Activated naive CD4-positive, alpha-beta T cell treated with anti-CD3 and anti-CD28 coated beads for 36 hours (primary cell): ENCODE data around the gene ANKRD42. TPM values are rescaled to one million over a fixed set of nuclear protein-coding genes. Genes with fewer than 3 reads are reported as not detected.
"Not testable (repeated sequence)": the region's sequence is repeated elsewhere in the genome, so short reads cannot be mapped to it uniquely, and the experiment has no call there.

Experiments used
- CTCF ChIA-PET: fragments of 350-600 bp; sonication (Branson Sonifier 250); formaldehyde crosslinking; loops from one replicate; lab custom pipeline; 2021; ENCODE audit warnings: antibody characterized with exemption; lab: Charles Lee
- DNase-seq: peaks from one replicate; pipeline ENCODE4 v3.0.0-alpha.2; 2020
- H3K27ac Mint-ChIP-seq: one replicate; pipeline ENCODE4 v1.8.0; 2021; ENCODE audit warnings: mild to moderate bottlenecking, mixed read lengths
- H3K27me3 Mint-ChIP-seq: one replicate; pipeline ENCODE4 v1.8.0; 2021; ENCODE audit warnings: low read depth, mixed read lengths
- H3K36me3 Mint-ChIP-seq: one replicate; pipeline ENCODE4 v1.8.0; 2021; ENCODE audit warnings: low read depth, mixed read lengths
- H3K4me1 Mint-ChIP-seq: one replicate; pipeline ENCODE4 v1.8.0; 2021; ENCODE audit warnings: low read depth, mixed read lengths
- H3K4me3 Mint-ChIP-seq: one replicate; pipeline ENCODE4 v1.8.0; 2021; ENCODE audit warnings: mild to moderate bottlenecking, moderate library complexity, mixed read lengths
- H3K9me3 Mint-ChIP-seq: one replicate; pipeline ENCODE4 v1.8.0; 2021; ENCODE audit warnings: mixed read lengths
- intact Hi-C: fragments of 100-400 bp; cut with micrococcal nuclease; formaldehyde crosslinking; loops from one replicate; pipeline ENCODE4 v1.15.1; 2023
- total RNA-seq, 2 experiments: library from RNA; stranded (reverse); gene quantifications; one replicate each; pipeline ENCODE4 v1.2.3, GENCODE V29; 2021

Gene ANKRD42
- total RNA-seq, 2 experiments from 2014 or later, result 2.3 to 2.7 TPM

DNA sequence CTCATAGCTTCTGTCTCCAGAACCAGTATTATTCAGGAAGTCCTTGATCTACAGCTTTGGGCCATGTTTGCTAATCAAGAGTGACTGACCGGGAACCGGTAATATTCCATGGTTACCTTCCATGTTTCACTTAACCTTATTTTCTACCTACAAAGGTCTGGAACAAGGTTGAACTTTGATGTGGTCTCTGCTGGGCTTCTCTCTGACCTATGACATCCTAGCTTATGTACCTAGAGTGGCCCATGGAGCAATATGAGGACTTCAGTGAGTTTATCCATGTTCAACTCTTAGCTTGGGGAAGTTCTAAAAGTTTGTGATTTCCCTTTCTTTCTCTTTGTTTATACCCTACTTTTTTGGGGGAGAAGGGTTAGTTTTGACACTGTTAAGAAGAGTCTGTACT, 59.4 kb downstream of the ANKRD42 start:
- Mint-ChIP-seq H3K9me3 (no peaks in the 10 kb centered on the region), H3K36me3 (peaks cover 2% of the 10 kb centered on the region), H3K27ac (no peak overlapping the region), H3K4me3 (no peak overlapping the region), H3K4me1 (no peaks in the 10 kb centered on the region), H3K27me3 (no peaks in the 10 kb centered on the region)
- intact Hi-C loops, result loop anchor here (1.0 kb wide), 2 partner anchors 10 to 33 kb away; partner anchors contain the start of gene CCDC90B
- CTCF ChIA-PET, result interaction anchor here (0.5 to 1.5 kb wide), 2 partner anchors 15 to 385 kb away, joined by 3 to 7 read pairs; no protein-coding TSS in a partner anchor
- no peak for DNase-seq

DNA sequence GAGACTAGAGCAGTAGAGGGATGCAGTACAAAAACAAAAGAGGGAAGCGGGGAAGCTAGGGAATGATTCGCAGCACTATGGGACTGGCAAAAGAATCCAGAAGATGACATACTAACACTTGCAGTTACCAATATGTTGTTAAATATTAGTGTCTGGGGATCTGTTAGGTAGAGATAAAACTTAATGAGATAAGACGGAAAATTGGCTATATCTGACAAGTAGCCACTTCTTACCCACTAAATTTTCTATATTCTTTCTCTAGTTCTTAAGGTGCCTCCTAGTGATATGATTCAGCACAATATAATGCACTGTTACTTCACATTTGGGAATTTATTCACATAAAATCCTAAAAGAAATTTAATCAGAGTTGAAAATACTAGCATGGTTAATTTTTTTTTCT, 61.9 kb downstream of the ANKRD42 start:
- no peaks in the 10 kb centered on the region for H3K4me1 Mint-ChIP-seq
- DNase-seq, result no peak
- no peaks in the 10 kb centered on the region for H3K27me3 Mint-ChIP-seq
- H3K9me3 Mint-ChIP-seq, result no peaks in the 10 kb centered on the region
- no peak overlapping the region for H3K27ac Mint-ChIP-seq
- H3K4me3 Mint-ChIP-seq, result no peak overlapping the region
- CTCF ChIA-PET, result interaction anchor here (0.9 kb wide), 1 partner anchor 121 kb away, joined by 3 read pairs; no protein-coding TSS in a partner anchor
- peaks cover 2% of the 10 kb centered on the region for H3K36me3 Mint-ChIP-seq
- intact Hi-C loops, result no loop called here

DNA sequence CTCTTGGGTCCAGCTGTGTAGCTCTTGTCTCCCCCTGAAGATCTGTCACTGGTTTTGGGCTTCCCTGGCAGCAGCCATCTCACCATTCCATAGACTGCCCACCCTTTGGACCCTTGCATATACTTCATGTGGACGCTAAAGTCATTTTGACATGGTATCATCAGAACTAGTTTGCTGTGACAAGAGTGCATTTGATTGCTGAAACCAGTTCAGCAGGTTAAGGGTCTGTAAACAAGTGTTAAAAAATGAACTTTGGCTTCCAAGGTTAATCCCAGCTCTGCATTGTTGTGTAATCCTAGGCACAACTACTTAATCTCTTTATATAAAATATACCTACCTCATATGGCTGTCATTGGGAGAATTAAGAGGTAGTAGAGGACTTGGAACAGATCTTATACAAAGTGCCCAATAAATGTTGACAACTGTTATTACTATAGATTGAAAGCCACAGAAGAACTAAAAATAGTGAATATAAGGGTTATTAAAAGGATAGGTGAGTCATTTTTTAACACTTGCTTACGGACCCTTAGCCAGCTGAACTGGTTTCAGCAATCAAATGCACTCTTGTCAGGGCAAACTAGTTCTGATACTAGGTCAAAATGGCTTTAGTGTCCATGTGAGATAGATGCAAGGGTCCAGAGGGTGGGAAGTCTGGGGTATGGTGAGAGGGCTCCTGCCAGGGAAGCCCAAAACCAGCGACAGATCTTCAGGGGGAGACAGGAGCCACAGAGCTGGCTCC, 63.3 kb downstream of the ANKRD42 start:
- Mint-ChIP-seq H3K27me3 (no peaks in the 10 kb centered on the region), H3K36me3 (peaks cover 2% of the 10 kb centered on the region), H3K27ac (no peak overlapping the region), H3K4me3 (no peak overlapping the region), H3K4me1 (no peaks in the 10 kb centered on the region), H3K9me3 (no peaks in the 10 kb centered on the region)
- intact Hi-C loops, result no loop called here
- no peak for DNase-seq
- CTCF ChIA-PET, result interaction anchor here (0.6 kb wide), 1 partner anchor 389 kb away, joined by 5 read pairs; no protein-coding TSS in a partner anchor

DNA sequence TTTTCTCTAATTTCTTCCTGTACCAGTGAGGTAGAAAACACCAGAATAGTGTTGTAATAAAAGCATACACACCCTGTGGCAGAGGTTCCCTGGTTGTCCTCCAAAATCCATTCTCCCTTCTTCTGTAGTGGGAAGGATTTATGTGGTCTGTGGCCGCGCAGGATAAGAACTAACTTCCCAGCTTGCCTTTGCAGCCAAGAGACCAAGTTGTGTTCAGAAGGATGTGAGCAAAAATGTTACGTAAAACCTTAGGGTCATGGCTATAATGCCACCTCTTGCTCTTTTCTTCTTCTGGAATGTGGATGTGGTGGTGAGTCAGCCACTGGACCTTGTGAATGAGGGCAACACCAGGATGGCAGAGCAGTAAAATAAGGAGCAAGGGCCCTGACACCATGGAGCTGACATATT, 64.3 kb downstream of the ANKRD42 start:
- H3K27me3 Mint-ChIP-seq, result no peaks in the 10 kb centered on the region

DNA sequence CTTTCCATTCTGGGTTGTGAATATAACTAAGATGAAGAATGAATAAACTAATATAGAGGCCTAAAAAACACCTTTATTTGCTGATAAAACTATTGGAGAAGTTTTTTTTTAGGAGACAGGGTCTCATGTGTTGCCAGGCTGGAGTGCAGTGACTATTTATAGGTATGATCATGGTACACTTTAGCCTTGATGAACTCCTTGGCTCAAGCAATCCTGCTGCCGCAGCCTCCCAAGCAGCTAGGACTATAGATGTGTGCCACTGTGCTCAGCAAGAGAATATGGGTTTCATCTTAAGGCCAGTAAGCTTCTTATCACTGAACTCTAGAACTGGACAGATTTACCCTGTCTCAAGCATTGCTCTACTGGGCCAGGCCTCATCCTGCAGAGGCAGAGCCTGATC, 66.0 kb downstream of the ANKRD42 start:
- H3K36me3 Mint-ChIP-seq, result peaks cover 5% of the 10 kb centered on the region
- H3K9me3 Mint-ChIP-seq, result no peaks in the 10 kb centered on the region
- DNase-seq, result no peak
- intact Hi-C loops, result no loop called here
- H3K4me3 Mint-ChIP-seq, result no peak overlapping the region
- no peaks in the 10 kb centered on the region for H3K4me1 Mint-ChIP-seq
- H3K27ac Mint-ChIP-seq, result no peak overlapping the region
- CTCF ChIA-PET, result interaction anchor here (1.8 kb wide), 1 partner anchor 392 kb away, joined by 8 read pairs; no protein-coding TSS in a partner anchor
- no peaks in the 10 kb centered on the region for H3K27me3 Mint-ChIP-seq

More for the DNA sequence above, 64.3 kb downstream of the ANKRD42 start:
- Mint-ChIP-seq H3K4me3 (no peak overlapping the region), H3K36me3 (peaks cover 2% of the 10 kb centered on the region), H3K9me3 (no peaks in the 10 kb centered on the region), H3K27ac (no peak overlapping the region), H3K4me1 (no peaks in the 10 kb centered on the region)
- CTCF ChIA-PET, result interaction anchor here (0.6 to 1.2 kb wide), 2 partner anchors 8 to 150 kb away, joined by 3 to 7 read pairs; no protein-coding TSS in a partner anchor
- DNase-seq, result no peak
- intact Hi-C loops, result no loop called here

DNA sequence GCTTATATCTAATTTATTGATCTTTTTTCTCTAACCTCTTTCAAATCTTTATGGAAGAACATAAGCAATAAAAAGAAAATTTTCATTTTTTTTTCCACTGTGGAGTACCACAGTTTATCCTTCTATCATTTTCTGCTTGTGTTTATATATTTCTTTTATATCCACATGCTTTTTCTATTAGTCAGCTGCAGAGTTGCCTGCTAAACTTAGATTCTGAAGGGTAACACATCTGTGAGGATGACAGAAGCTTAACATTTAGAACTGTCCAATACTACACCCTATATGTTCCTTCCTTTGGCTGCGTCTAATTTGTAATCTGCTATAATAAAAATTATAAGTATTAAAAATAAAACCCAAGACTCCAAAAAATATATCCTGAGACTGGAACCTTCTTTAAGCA, 71.8 kb downstream of the ANKRD42 start:
- Mint-ChIP-seq H3K4me3 (no peak overlapping the region), H3K9me3 (no peaks in the 10 kb centered on the region), H3K36me3 (peaks cover 30% of the 10 kb centered on the region), H3K27ac (no peak overlapping the region), H3K27me3 (no peaks in the 10 kb centered on the region), H3K4me1 (peaks cover 7% of the 10 kb centered on the region)
- intact Hi-C loops, result no loop called here
- no peak for DNase-seq
- CTCF ChIA-PET, result interaction anchor here (1.4 to 1.5 kb wide), 2 partner anchors 15 to 398 kb away, joined by 3 to 4 read pairs; no protein-coding TSS in a partner anchor

DNA sequence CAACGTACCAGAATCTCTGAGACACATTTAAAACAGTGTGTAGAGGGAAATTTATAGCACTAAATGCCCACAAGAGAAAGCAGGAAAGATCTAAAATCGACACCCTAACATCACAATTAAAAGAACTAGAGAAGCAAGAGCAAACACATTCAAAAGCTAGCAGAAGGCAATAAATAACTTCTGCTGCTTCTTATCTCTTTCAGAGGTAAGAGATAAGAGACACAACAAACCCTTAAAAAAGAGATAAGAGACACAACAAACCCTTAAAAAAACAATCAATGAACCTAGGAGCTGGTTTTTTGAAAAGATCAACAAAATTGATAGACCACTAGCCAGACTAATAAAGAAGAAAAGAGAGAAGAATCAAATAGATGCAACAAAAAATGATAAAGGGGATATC, 75.6 kb downstream of the ANKRD42 start:
- H3K9me3 Mint-ChIP-seq, DNase-seq, intact Hi-C loops, H3K4me3 Mint-ChIP-seq, H3K27ac Mint-ChIP-seq, CTCF ChIA-PET, H3K27me3 Mint-ChIP-seq: not testable (repeated sequence)
- Mint-ChIP-seq H3K4me1 (peaks cover 15% of the 10 kb centered on the region), H3K36me3 (peaks cover 52% of the 10 kb centered on the region)

DNA sequence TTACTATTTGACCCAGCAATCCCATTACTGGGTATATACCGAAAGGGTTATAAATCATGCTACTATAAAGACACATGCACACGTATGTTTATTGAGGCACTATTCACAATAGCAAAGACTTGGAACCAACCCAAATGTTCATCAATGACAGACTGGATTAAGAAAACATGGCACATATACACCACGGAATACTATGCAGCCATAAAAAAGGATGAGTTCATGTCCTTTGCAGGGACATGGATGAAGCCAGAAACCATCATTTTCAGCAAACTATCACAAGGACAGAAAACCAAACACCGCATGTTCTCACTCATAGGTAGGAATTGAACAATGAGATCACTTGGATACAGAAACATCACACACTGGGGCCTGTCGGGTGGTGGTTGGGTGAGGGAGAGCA, 78.2 kb downstream of the ANKRD42 start:
- CTCF ChIA-PET, H3K9me3 Mint-ChIP-seq, DNase-seq, intact Hi-C loops, H3K27me3 Mint-ChIP-seq, H3K4me3 Mint-ChIP-seq: not testable (repeated sequence)
- peaks cover 41% of the 10 kb centered on the region for H3K36me3 Mint-ChIP-seq
- H3K27ac Mint-ChIP-seq, result peak overlapping the region; percentile 36
- peaks cover 15% of the 10 kb centered on the region for H3K4me1 Mint-ChIP-seq

DNA sequence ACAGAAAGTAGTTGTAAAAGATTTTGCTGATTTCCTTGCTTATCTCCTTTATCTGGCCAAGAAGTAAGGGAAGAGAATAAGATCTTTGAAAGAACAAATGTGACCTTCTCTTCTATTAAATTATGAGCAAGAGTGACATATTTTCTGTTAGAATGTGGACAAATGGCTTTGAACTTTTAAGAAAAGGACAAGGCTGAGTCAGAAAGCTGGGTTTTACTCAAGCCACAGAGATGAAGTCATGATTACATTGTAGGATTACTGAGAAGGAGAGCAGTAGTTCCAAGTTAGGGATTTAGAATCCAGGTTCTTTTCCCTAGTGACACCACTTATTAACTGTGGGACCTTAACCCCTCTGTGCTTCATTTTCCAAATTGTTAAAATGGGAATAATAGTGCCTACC, 79.1 kb downstream of the ANKRD42 start:
- H3K36me3 Mint-ChIP-seq, result peaks cover 42% of the 10 kb centered on the region
- H3K4me3 Mint-ChIP-seq, result no peak overlapping the region
- H3K27me3 Mint-ChIP-seq, result no peaks in the 10 kb centered on the region
- intact Hi-C loops, result no loop called here
- H3K9me3 Mint-ChIP-seq, result peaks cover 3% of the 10 kb centered on the region
- DNase-seq, result no peak
- peaks cover 15% of the 10 kb centered on the region for H3K4me1 Mint-ChIP-seq
- no peak overlapping the region for H3K27ac Mint-ChIP-seq
- CTCF ChIA-PET, result interaction anchor here (0.6 kb wide), 2 partner anchors 412 to 544 kb away, joined by 3 to 5 read pairs; no protein-coding TSS in a partner anchor

DNA sequence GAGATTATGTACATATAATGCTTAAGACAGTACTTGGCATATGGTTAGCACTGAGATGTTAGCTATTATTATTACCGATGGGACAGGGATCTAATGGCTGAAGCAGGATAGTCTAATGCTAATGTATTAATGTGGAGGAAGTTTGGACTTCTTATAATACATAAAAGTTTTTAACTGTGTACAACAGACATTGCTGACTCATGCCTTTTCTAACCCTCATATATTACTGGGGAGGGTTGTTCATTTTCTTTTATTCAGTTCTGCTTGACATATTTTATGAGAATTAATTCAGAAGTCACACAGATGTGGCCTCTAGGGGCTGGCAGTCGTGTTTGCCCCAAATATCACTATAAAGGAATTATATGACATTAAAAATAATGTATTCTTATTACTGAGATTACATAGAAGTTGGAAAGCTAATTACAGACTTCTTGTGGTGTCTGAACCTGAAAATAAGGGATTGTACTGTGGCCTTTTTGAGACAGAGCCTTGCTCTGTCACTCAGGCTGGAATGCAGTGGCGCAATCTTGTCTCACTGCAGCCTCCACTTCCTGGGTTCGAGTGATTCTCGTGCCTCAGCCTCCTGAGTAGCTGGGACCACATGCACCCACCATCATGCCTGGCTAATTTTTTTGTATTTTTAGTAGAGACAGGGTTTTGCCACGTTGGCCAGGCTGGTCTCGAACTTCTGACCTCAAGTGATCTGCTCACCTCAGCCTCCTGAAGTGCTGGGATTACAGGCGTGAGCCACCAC, 82.6 kb downstream of the ANKRD42 start:
- H3K4me3 Mint-ChIP-seq, result no peak overlapping the region
- intact Hi-C loops, result no loop called here
- peaks cover 5% of the 10 kb centered on the region for H3K4me1 Mint-ChIP-seq
- H3K27me3 Mint-ChIP-seq, result no peaks in the 10 kb centered on the region
- H3K27ac Mint-ChIP-seq, result no peak overlapping the region
- CTCF ChIA-PET, result interaction anchor here (0.6 to 1.7 kb wide), 5 partner anchors 9 to 468 kb away, joined by 3 to 8 read pairs (median 4); no protein-coding TSS in a partner anchor
- peaks cover 3% of the 10 kb centered on the region for H3K9me3 Mint-ChIP-seq
- no peak for DNase-seq
- H3K36me3 Mint-ChIP-seq, result peaks cover 19% of the 10 kb centered on the region

DNA sequence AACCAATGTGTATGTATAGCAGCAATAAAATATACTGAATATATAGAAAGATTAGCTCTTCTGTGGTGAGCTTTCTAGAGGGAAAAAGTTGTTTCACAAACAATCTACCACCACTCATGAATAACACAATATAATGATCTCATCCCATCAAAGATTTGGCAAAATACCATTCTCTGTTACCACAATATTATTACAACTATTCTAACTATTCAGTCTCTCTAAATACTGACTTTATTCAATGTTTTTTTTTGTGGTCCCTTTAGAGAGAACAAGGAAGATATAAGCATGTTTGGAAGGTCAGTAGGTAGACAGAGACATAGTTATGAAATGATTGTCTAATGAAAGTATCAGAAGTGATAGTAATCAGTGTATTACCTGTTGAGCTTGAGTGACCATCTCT, 84.8 kb downstream of the ANKRD42 start:
- CTCF ChIA-PET, result interaction anchor here (0.6 kb wide), 1 partner anchor 424 kb away, joined by 4 read pairs; no protein-coding TSS in a partner anchor
- H3K9me3 Mint-ChIP-seq, result no peaks in the 10 kb centered on the region
- DNase-seq, result no peak
- no peak overlapping the region for H3K27ac Mint-ChIP-seq
- peaks cover 5% of the 10 kb centered on the region for H3K36me3 Mint-ChIP-seq
- intact Hi-C loops, result no loop called here
- H3K27me3 Mint-ChIP-seq, result no peaks in the 10 kb centered on the region
- H3K4me3 Mint-ChIP-seq, result no peak overlapping the region
- peaks cover 16% of the 10 kb centered on the region for H3K4me1 Mint-ChIP-seq

DNA sequence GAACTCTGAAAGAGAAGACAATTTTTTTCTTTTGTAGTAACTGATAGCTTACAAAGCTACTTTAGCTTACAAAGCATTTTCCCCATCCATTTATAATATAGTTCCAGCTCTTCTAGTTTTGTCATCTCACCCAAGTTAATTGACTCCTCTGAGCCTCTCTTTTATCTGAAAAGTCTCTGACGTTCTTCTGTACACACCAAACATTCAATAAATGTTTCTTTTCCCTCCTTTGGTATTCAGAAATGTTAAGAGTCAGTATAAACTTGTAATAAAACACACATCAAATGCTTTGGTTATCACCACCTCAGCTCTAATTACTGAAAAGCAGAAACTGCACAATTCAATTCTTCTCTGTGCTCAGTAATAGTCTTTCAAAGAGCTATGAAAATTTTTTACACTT, 86.7 kb downstream of the ANKRD42 start:
- CTCF ChIA-PET, result interaction anchor here (0.7 to 1.4 kb wide), 4 partner anchors 12 to 413 kb away, joined by 3 to 9 read pairs (median 4); no protein-coding TSS in a partner anchor
- Mint-ChIP-seq H3K36me3 (peaks cover 3% of the 10 kb centered on the region), H3K9me3 (no peaks in the 10 kb centered on the region), H3K27ac (no peak overlapping the region), H3K27me3 (no peaks in the 10 kb centered on the region), H3K4me1 (peaks cover 28% of the 10 kb centered on the region), H3K4me3 (no peak overlapping the region)
- intact Hi-C loops, result no loop called here
- DNase-seq, result no peak
